CD4-positive, alpha-beta T cell (primary cell): ENCODE measurements around the gene PSMD5. TPM values are rescaled to one million over a fixed set of nuclear protein-coding genes. Genes with fewer than 3 reads are reported as not detected.

ENCODE experiments used
- ATAC-seq: fragments of 200-7000 bp; cut with Tn5 transposase; one replicate; pipeline ENCODE4 v1.10.0; 2022; ENCODE audit warnings: mild to moderate bottlenecking; ENCODE audit not compliant: poor library complexity
- CTCF ChIA-PET: fragments of 350-600 bp; sonication (Branson Sonifier 250); formaldehyde crosslinking; loops from one replicate; lab custom pipeline; 2021; ENCODE audit warnings: antibody characterized with exemption, inconsistent platforms; lab: Charles Lee
- POLR2A ChIA-PET: fragments of 350-600 bp; sonication (Branson Sonifier 250); formaldehyde crosslinking; loops from one replicate; lab custom pipeline; 2021; ENCODE audit warnings: antibody characterized with exemption, inconsistent platforms; lab: Charles Lee
- DNase-seq, 14 experiments: peaks; one replicate each; pipeline ENCODE4 v3.0.0-alpha.2; 2013 to 2020; ENCODE audit warnings: mixed read lengths in 2 of 14
- H3K27ac ChIP-seq, 2 donors: one replicate each; pipeline versions ENCODE4 v1.5.1 to v1.7.0; 2013; ENCODE audit warnings: low read length in 2 of 2, low read depth in 1 of 2, mild to moderate bottlenecking in 1 of 2
- H3K27me3 ChIP-seq, 2 experiments: 1 replicate in 1 of 2; 2 replicates in 1 of 2; pipeline versions ENCODE4 v1.6.1 to v1.7.0; 2013; ENCODE audit warnings: low read length in 2 of 2, control low read depth in 1 of 2, mild to moderate bottlenecking in 1 of 2, moderate library complexity in 1 of 2; ENCODE audit not compliant: insufficient read depth in 2 of 2, control insufficient read depth in 1 of 2
- H3K36me3 ChIP-seq: one replicate; pipeline ENCODE4 v1.6.1; 2013; ENCODE audit warnings: low read length, control low read depth; ENCODE audit not compliant: insufficient read depth
- H3K4me1 ChIP-seq: one replicate; pipeline ENCODE4 v1.6.1; 2013; ENCODE audit warnings: low read length, control low read depth; ENCODE audit not compliant: insufficient read depth
- H3K4me3 ChIP-seq: one replicate; pipeline ENCODE4 v1.5.1; 2013; ENCODE audit warnings: mild to moderate bottlenecking, low read length, moderate library complexity
- H3K9me3 ChIP-seq, 2 experiments: 1 replicate in 1 of 2; 2 replicates in 1 of 2; pipeline versions ENCODE4 v1.6.1 to v1.7.0; 2013; ENCODE audit warnings: low read length in 2 of 2, mild to moderate bottlenecking in 2 of 2, control low read depth in 1 of 2, moderate library complexity in 1 of 2; ENCODE audit not compliant: control insufficient read depth in 1 of 2, insufficient read depth in 1 of 2
- H3K27ac Mint-ChIP-seq: one replicate; pipeline ENCODE4 v1.8.0; 2020; ENCODE audit warnings: mixed read lengths
- H3K27me3 Mint-ChIP-seq: one replicate; pipeline ENCODE4 v1.8.0; 2021; ENCODE audit warnings: mixed read lengths
- H3K36me3 Mint-ChIP-seq: one replicate; pipeline ENCODE4 v1.8.0; 2021; ENCODE audit warnings: low read depth, mixed read lengths
- H3K4me1 Mint-ChIP-seq: one replicate; pipeline ENCODE4 v1.8.0; 2021; ENCODE audit warnings: low read depth, mixed read lengths
- H3K4me3 Mint-ChIP-seq: one replicate; pipeline ENCODE4 v1.8.0; 2020; ENCODE audit warnings: mild to moderate bottlenecking, mixed read lengths
- H3K9me3 Mint-ChIP-seq: one replicate; pipeline ENCODE4 v1.8.0; 2020; ENCODE audit warnings: mixed read lengths
- intact Hi-C, 2 experiments: fragments of 100-400 bp; cut with DNase I in 1 of 2; cut with micrococcal nuclease in 1 of 2; formaldehyde crosslinking; loops; one replicate each; pipeline versions ENCODE4 v1.15.1 to v1.9.0; 2023 to 2025; cut with DNase I, micrococcal nuclease
- total RNA-seq, 174 experiments: library from RNA in 2 of 174; stranded (reverse) in 2 of 174; gene quantifications; one replicate each; pipeline ENCODE4 v1.2.3 and lab custom pipeline; 2021 to 2026
- TF ChIP-seq, protein P1 (sequence below): fragments of 200-600 bp; IDR thresholded peaks from one replicate; pipeline ENCODE4 v1.8.0; 2022; ENCODE audit warnings: antibody characterized with exemption, mild to moderate bottlenecking

PSMD5 gene
- total RNA-seq, 2 experiments from 2014 or later = 35.4 to 44.3 TPM

DNA sequence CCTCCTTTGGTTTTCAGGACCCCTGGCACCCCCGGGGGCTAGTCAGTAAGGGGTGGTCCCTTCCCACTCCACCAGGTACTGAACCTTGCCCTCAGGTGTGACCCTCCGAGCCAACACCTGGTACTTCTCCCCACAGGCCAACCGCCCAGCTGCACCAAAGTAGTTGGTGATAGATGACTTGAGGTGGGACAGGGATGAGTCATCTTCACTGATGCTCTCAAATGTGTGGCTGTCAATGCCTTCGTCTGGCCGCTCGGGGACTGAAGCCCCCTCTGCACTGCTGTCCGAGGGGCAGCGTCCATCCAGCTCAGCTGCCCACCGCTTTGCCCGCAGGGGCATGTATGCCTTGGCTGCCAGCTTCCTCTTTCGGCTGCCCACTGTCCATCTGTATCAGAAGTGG lies 15.2 kb upstream of the PSMD5 start:
- POLR2A ChIA-PET = interaction anchor here (0.8 to 2.5 kb wide), 5 partner anchors 11 to 74 kb away, joined by 3 to 8 read pairs (median 4); partner anchors contain the start of gene PHF19
- intact Hi-C loops = no loop called here

DNA sequence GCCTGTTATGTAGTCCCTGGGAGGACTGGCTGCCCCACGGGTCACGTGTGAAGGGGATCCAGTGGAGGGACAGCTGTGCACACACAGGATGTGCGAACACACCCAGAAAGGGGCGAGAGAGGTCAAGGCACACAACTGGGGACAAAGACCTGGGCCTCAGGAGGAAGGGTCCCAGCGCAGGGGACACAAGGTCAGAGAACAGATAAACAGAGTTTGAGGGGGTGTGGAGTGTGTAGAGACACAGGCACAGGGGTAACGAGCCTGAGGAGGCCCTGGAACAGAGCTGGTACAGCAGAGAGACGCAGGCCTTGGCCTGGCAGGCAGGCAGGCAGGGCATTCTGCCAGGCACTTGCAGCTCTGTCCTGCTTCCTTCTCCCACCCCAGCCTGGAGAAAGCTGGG lies 14.8 kb upstream of the PSMD5 start:
- no peaks in the 10 kb centered on the region for H3K27me3 Mint-ChIP-seq
- Histone ChIP-seq H3K4me3 (no peak overlapping the region), H3K4me1 (no peaks in the 10 kb centered on the region), H3K27ac (no peak overlapping the region), H3K36me3 (peaks cover 77% of the 10 kb centered on the region), H3K27me3 (no peaks in the 10 kb centered on the region), H3K9me3 (no peaks in the 10 kb centered on the region)
- ATAC-seq = no peak
- H3K4me1 Mint-ChIP-seq = peaks cover 21% of the 10 kb centered on the region
- no peak overlapping the region for H3K4me3 Mint-ChIP-seq
- H3K9me3 Mint-ChIP-seq = no peaks in the 10 kb centered on the region
- ChIA-PET POLR2A (interaction anchor here (0.8 to 2.5 kb wide), 5 partner anchors 11 to 74 kb away, joined by 3 to 8 read pairs (median 4); partner anchors contain the start of gene PHF19), CTCF (no interaction called here)
- intact Hi-C loops = no loop called here
- H3K27ac Mint-ChIP-seq = no peak overlapping the region
- DNase-seq = no peak
- H3K36me3 Mint-ChIP-seq = peaks cover 87% of the 10 kb centered on the region
- TF ChIP-seq, protein P1, sequence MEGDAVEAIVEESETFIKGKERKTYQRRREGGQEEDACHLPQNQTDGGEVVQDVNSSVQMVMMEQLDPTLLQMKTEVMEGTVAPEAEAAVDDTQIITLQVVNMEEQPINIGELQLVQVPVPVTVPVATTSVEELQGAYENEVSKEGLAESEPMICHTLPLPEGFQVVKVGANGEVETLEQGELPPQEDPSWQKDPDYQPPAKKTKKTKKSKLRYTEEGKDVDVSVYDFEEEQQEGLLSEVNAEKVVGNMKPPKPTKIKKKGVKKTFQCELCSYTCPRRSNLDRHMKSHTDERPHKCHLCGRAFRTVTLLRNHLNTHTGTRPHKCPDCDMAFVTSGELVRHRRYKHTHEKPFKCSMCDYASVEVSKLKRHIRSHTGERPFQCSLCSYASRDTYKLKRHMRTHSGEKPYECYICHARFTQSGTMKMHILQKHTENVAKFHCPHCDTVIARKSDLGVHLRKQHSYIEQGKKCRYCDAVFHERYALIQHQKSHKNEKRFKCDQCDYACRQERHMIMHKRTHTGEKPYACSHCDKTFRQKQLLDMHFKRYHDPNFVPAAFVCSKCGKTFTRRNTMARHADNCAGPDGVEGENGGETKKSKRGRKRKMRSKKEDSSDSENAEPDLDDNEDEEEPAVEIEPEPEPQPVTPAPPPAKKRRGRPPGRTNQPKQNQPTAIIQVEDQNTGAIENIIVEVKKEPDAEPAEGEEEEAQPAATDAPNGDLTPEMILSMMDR = no peak

More for the DNA sequence above, 15.2 kb upstream of the PSMD5 start:
- H3K4me3 ChIP-seq = no peak overlapping the region
- TF ChIP-seq, protein P1 = no peak
- CTCF ChIA-PET = no interaction called here
- no peaks in the 10 kb centered on the region for H3K9me3 ChIP-seq
- no peaks in the 10 kb centered on the region for H3K27me3 ChIP-seq
- H3K27ac ChIP-seq = no peak overlapping the region
- Mint-ChIP-seq H3K27me3 (no peaks in the 10 kb centered on the region), H3K4me1 (peaks cover 17% of the 10 kb centered on the region), H3K9me3 (no peaks in the 10 kb centered on the region), H3K27ac (no peak overlapping the region), H3K36me3 (peaks cover 87% of the 10 kb centered on the region), H3K4me3 (no peak overlapping the region)
- no peak for DNase-seq
- no peak for ATAC-seq
- no peaks in the 10 kb centered on the region for H3K4me1 ChIP-seq
- H3K36me3 ChIP-seq = peaks cover 81% of the 10 kb centered on the region

DNA sequence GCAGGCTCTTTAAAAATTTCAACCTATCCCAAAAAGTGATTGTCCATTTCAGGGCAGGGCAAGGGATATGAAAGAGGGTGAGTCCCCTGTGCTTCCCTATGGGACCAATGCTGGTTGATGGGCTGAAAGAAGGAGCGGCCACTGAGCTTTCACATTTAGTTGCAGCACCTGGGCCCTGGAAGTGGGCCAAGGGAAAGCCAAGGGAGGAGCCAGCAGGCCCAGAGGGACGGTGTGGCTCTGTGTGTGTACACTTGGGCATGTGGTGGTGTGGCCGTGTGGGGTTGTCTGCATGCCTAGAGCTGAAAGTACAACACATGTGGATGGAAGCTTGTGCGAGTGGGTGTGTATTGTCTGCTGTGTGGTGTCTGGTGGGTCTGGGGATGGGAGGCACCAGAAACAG lies 14.0 kb upstream of the PSMD5 start:
- Histone ChIP-seq H3K4me1 (no peaks in the 10 kb centered on the region), H3K27me3 (no peaks in the 10 kb centered on the region), H3K27ac (no peak overlapping the region), H3K9me3 (no peaks in the 10 kb centered on the region), H3K4me3 (no peak overlapping the region), H3K36me3 (peaks cover 69% of the 10 kb centered on the region)
- H3K36me3 Mint-ChIP-seq = peaks cover 87% of the 10 kb centered on the region
- H3K4me3 Mint-ChIP-seq = no peak overlapping the region
- TF ChIP-seq, protein P1 = no peak
- peaks cover 29% of the 10 kb centered on the region for H3K4me1 Mint-ChIP-seq
- ChIA-PET POLR2A (interaction anchor here (0.9 to 2.5 kb wide), 7 partner anchors 10 to 75 kb away, joined by 3 to 11 read pairs (median 4); partner anchors contain the start of genes PHF19 and PSMD5), CTCF (no interaction called here)
- ATAC-seq (no peak), DNase-seq (no peak)
- no peaks in the 10 kb centered on the region for H3K27me3 Mint-ChIP-seq
- intact Hi-C loops = no loop called here
- no peaks in the 10 kb centered on the region for H3K9me3 Mint-ChIP-seq
- no peak overlapping the region for H3K27ac Mint-ChIP-seq
